ENCODE measurements around the gene HLTF. TPM values are rescaled to one million over a fixed set of nuclear protein-coding genes. Genes with fewer than 3 reads are reported as not detected.

HLTF gene
- total and polyA plus RNA-seq, 2 experiments from 2014 or later: 89.5 to 146 TPM

GRCh38 chr3:149122721-149123578 lies 36.6 kb upstream of the HLTF start:
- Mint-ChIP-seq H3K4me1 (peaks cover 5% of the 10 kb centered on the region; the same call in 2 of the 3 replicates), H3K4me3 (no peak overlapping the region), H3K27me3 (ENCODE audit: insufficient read depth, low read depth, poor library complexity) (no peaks in the 10 kb centered on the region), H3K36me3 (ENCODE audit: low read depth) (peaks cover 3% of the 10 kb centered on the region), H3K9me3 (peaks cover 4% of the 10 kb centered on the region; the same call in 1 of the 3 replicates), H3K27ac (no peak overlapping the region)
- ATAC-seq (no peak), DNase-seq (ENCODE audit: low spot score) (no peak)
- Histone ChIP-seq H3K4me3 (no peak overlapping the region), H3K27ac (ENCODE audit: low read depth) (no peak overlapping the region), H3K36me3 (ENCODE audit: insufficient read depth) (no peaks in the 10 kb centered on the region; the same call in 1 of the 2 replicates), H3K4me2 (no peak overlapping the region), H3K9me2 (ENCODE audit: insufficient read depth) (peaks cover 3% of the 10 kb centered on the region; the same call in 1 of the 2 replicates), H2AFZ (no peak overlapping the region), H3F3A (replicated peaks; ENCODE audit: low read depth) (no peaks in the 10 kb centered on the region), H4K20me1 (replicated peaks; ENCODE audit: insufficient read depth) (no peaks in the 10 kb centered on the region), H3K79me2 (replicated peaks; ENCODE audit: insufficient read depth) (no peaks in the 10 kb centered on the region), H3K4me1 (ENCODE audit: insufficient read depth) (no peaks in the 10 kb centered on the region), H3K27me3 (ENCODE audit: insufficient read depth) (no peaks in the 10 kb centered on the region)
- no peak for TF ChIP-seq JUNB (IDR thresholded peaks at IDR 0.05; ENCODE audit: unreplicated experiment)
- no peak for TF ChIP-seq CTCF (conservative IDR thresholded peaks at IDR 0.05; ENCODE audit: low read depth in 2 of 2)
- TF ChIP-seq EZH2phosphoT487 (IDR thresholded peaks at IDR 0.05; ENCODE audit: unreplicated experiment): no peak
- TF ChIP-seq ETS1 (IDR thresholded peaks at IDR 0.05): no peak
- TF ChIP-seq POLR2AphosphoS5 (IDR thresholded peaks at IDR 0.05; ENCODE audit: low read depth): no peak
- TF ChIP-seq STAT1 (IDR thresholded peaks at IDR 0.05; ENCODE audit: unreplicated experiment): no peak
- TF ChIP-seq CREB1 (CRISPR knock-in tag; IDR thresholded peaks at IDR 0.05; ENCODE audit: low read depth): no peak
- TF ChIP-seq ZNF462 (CRISPR knock-in tag; IDR thresholded peaks at IDR 0.05): no peak
- TF ChIP-seq NANOG (IDR thresholded peaks at IDR 0.05; ENCODE audit: borderline replicate concordance): no peak
- TF ChIP-seq EZH2 (IDR thresholded peaks at IDR 0.05; ENCODE audit: low read depth, unreplicated experiment): no peak
- no peak for TF ChIP-seq ZNF331 (CRISPR knock-in tag; IDR thresholded peaks at IDR 0.05; ENCODE audit: low read depth)
- TF ChIP-seq REST (IDR thresholded peaks at IDR 0.05; ENCODE audit: unreplicated experiment): no peak
- no peak for TF ChIP-seq ZNF114 (CRISPR knock-in tag; IDR thresholded peaks at IDR 0.05)

Measured in GM23338 (cell line).